ENCODE data around the gene PARD3B.

Gene PARD3B

DNA sequence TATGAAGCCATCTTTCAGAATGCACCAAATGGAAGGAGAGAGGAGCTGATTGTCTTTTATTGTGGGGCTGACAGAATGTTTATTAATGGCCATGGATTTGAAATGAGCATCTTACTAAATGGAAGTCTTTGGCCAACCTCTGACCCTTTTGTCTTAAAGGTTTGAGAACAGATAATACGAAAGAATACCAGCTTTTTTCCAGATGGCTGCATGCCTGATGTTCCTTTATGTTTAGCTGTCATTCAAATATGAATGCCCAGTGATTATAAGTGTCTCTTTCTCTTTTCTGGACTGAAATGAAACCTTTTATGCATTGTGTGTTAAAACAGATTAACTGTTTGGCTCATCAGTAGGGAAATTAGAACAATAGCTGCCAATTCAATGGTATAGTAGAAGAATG lies 46.0 kb downstream of the PARD3B start:
- no peak for DNase-seq

DNA sequence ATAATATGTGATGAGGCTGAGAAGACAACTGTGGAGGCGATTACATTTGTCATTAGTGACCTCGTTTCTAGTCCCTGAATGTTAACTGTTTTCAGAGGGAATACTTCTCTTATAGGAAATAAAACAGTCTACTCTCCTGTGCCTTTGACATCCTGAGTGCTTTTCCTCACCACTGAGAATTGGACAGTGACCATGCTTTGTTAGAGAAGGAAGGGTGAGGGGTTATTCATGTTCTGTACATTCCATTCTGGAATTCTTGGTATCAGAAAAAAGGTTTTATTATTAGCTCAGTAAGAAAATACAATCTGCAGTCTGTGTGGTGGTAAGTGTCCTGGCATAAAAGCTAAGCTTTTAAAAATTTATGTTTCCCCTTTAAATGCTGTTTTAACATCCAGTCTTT lies 58.8 kb downstream of the PARD3B start:
- no peak for DNase-seq

DNA sequence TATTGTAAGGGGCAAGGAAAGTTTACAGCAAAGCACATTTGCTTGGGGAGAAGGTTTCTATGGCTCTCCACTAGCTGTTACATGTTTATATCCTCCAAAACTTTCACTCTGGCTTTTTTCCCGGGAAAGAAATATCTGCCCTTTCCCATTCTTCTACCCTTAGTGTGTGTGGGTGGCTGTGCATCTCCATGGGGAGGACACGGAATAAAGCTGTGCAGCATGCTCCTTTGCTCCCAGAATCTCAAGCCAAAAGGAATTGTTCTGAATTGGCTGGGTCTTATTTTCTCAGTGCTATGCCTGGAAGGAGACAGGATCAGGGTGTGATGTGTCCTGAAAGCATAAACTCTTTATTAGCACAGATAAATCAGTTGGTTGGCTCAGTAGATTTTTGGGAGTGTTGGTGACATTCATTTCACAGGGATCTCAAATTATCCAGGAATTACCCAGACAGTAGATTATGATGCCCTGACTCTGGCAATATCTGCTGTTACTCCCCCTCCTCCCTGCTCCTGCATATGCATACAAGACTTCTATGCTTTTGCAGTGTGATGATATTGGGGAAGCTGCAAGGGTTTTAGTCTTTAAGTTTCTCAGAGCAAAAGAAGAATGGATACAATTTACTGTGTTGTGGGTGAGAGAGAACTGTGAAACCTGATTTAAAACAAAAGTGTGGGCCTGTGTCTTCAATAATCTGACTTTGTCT lies 63.1 kb downstream of the PARD3B start:
- no peak for DNase-seq

DNA sequence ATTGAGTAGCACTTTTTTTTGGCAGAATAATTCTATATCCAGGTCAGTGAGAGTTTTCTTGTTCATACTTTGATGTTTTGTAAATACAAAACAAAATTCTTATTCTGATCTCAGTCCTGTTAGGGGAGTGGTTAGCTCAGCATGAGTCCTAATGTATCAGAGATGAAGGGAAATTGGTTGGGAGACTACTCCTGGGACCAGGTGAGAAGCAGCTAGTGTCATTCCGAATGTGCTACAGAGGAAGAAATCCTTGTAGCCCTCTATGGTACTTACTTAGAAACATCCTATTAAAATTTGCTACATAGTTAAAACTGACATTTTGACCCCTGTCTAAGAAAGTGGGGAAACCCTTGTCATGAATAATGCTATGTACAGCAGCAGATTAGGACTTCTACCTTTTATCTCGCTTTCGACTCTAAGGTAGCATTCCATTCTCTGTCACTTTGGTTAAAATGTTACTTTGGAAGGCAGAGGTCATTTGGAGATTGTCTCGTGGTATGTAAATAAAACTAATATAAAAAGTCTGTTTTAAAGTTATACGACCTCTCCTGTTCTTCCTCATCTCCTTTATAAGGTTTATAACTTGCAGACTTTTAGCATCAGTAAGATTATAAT lies 65.8 kb downstream of the PARD3B start:
- DNase-seq, result no peak

DNA sequence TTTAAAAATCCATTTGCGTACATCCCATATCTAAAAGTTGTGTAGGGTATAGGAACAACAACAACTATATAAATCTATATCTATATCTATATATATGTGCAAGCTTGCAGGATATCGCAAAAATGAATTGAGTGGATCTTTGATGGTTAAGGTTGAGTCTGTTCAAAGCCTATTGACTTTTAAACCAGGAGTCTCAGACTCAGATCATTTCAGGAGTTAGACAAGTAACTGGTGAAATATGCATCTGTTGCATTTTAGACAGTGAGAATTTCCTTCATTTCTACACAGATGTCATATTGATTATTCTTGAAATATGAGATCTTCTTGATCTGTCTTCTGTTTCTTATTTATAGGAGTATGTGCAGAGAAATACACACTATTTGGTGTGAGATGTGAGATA lies 66.5 kb downstream of the PARD3B start:
- DNase-seq, result no peak

DNA sequence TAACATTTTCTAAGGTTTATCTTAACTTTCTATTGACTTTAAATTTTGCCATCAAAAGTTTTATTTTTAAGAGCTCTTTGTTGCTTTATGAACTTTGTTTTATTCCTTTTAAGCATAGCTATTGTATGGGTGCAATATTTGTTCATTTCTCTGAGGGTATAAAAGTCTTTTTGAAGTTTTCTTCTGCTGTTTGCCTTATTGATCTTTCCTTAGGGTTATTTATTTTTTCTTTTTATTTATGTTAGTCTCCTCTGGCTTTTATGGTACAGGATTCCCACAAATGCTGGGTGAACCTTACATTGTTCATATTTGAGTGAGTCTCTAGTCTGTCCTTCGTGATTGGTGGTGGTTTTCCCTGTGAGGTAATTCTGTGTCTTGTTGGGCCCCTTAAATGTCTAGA lies 68.4 kb downstream of the PARD3B start:
- no peak for DNase-seq

DNA sequence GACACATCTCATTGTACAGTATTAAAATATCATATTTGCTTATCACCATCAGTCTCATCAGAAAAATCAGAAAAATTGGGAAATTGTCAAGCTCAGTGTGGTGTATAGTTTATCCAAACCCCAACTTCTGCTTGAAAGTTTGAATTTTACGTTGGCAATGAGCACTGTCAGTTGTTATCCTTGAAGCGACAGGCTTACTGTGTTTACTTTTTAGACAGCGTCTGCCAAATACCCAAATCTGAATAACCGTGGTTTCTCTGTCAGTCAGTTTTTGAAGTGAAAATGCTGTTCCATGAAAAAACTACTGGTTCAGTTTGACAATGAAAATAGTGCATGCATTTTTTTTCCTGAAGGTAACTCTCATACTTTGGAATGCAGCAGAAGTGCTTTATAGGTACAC lies 70.2 kb downstream of the PARD3B start:
- DNase-seq, result no peak

DNA sequence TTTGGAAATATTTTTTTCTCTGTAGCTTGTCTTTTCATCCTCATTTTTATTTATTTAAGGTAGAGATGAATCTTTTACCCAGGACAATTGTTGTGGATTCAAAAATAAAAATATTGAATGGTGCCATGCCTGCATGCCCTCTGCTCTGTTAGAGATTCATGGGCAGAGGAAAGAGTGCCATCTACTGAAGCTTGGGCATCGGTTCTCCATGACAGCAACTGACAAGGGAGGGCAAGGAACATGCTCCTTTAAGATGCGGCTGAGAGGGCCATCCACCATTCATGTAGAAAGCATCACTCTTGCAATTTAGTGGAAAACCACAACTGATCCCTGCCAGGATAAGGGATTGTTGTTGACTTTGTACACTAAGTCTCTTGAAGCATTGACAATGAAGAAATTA lies 79.9 kb downstream of the PARD3B start:
- no peak for DNase-seq

DNA sequence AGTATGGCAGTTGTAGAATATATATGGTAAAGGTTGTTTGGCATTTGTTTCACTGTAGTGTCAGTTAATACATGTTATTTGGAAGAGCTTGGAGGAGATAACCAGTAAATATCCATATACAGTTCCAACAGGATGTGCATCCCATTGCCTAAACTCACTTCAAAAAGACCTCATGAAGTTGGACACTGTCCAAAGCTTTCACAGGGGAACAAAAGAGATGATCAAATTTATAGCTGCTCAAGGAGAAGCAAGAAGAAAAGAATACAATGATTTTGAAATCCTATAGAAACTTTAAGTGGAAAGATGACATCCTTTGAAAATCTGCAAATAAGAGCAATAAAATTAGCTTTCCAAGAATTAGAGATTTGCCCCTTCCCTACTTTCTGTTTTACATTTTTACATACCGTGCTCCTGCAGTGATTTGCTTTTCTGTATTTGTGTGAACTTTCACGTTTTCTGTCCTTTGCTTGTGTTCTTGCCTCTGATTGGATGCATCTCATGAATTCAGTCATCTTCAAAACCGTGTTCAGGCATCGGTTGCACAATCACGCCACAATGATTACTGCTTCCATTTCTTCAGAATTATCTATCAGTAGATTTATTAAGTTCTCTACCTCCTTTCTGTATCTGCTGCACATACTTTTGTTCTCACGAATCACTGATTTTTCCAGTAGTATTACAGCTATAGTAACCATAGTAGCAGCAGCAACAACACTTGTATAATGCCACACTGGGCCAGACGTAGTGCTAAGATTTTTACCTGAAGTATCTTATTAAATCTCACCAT lies 83.8 kb downstream of the PARD3B start:
- no peak for DNase-seq

DNA sequence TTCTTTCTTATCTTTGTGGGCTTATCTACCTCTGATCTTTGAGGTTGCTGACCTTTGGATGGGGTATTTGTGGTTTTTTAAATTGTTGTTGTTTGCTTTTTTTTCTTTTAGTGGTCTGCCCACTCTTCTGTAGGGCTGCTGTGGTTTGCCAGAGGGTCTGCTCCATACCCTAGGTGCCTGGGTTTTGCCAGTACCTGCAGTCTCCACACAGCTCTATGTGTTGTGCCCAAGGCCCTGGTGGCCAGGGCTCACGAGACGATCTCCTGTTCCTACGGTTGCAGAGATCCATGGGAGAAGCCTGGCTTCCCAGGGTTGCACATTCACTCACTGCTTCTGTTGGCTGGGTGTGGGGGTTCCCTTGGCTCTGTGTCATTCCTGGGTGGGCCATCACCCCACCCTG lies 87.1 kb downstream of the PARD3B start:
- no peak for DNase-seq

DNA sequence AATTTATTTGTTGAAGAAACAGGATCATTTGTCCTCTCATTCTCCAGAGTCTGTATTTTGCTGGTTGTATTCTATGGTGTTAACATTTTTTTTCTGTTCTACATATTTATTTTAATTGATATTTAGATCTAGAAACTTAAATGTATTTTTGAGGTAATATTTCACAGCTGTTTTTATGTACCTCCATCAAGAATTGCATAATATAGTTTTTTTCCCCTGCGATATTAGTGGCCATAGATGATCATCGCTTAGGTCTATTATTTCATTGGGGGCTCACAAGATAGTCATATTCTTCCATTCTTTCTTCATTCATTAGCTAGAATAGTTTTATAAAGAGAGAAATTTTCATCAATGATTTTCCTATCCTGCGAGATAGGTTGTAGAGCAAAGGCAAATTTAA lies 89.3 kb downstream of the PARD3B start:
- no peak for DNase-seq

DNA sequence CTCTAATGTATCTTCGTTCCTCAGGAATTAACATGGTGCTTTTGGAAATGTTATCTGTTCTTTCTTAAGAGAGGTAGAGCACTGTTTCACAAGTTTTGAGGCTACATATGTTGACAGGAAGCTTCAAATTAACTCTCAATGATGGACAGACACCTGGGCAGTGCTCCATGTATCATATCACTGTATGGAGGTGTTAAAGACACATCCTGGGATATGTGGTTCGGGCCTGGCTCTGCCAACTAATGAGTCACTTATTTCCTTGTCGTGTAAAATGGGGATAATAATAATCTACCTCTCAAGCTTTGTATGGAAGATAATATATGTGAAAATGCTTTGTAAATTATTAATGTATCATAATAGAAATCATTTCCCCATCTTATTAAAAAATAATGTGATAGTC lies 90.2 kb downstream of the PARD3B start:
- no peak for DNase-seq

DNA sequence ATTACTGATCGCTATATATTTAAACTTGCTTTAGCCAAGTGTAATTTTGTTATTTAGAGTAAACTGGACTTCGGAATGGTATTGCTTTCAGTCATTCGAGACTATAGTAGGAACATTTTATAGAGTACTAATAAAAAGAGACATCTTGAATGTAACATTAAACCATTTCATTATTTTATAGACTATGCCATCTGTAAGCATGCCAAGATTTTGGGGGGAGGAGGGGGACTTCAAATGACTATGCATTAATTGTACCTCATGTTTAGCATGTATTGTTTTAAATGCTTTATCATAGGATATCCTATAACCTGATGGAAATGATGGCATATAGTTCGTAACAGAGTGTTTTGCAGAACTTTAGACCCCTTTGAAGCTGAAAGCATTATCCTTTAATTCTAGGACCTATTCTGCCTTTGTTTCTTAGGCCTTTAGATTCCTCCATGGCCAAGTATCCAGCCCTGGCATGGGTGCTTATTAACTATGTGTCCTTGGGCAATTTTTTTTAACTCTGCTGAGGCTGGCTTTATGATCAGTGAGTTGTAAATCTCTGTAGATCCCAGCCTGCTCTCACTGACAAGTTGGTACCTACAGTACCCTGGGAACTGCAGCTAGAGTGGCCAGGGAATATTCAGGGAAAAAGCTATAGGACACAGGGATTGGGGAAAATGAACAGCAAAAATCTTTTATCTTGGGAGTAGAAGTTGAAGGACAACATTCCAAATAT lies 93.4 kb downstream of the PARD3B start:
- no peak for DNase-seq

DNA sequence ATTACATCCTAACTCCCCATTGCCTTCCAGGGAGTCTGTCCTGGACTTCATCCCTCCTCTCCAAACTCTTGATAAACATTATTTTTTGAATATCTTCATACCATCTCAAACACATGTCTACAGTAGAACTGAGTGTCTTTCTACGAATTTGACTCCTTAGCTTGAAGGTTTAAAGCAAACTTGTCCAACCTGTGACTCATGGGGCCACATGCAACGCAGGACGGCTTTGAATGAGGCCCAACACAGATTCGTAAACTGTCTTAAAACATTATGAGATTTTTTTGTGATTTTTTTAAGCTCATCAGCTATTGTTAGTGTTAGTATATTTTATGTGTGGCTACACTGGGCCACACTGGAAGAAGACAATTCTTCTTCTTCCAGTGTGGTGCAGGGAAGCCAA lies 98.1 kb downstream of the PARD3B start:
- no peak for DNase-seq

DNA sequence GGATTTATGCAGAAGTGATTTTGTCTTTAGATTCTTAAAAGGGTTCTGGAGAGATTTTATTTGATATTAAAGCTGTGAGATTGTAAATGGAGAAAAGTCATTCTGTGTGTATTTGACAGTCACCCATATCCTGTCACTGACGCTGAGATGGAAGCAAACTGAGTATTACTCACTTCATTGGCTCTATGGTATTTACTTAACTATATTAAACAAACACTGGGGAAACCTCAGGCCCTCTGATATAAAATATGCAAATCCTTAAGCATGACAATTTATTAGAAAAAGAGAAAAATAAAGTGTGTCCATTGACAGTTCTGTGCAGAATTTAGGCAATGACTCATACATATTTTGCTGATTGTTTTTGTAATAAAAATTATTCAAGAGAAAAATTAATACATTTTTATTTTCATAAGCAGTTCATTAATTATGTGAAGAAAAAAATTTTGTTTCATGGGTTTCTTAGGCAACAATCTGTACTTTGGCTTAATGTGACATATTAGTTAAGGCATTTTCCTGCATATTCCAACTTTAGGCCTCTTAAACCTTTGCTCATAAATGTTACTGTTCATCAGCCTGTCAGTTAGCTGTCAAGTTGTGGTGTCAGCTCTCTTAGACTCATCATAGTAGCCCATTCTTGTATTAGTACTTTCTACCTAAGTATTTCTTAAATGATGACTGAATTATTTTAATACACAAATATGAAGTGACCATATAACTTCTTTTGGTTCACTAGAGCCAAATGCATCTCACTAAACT lies 99.9 kb downstream of the PARD3B start:
- no peak for DNase-seq

DNA sequence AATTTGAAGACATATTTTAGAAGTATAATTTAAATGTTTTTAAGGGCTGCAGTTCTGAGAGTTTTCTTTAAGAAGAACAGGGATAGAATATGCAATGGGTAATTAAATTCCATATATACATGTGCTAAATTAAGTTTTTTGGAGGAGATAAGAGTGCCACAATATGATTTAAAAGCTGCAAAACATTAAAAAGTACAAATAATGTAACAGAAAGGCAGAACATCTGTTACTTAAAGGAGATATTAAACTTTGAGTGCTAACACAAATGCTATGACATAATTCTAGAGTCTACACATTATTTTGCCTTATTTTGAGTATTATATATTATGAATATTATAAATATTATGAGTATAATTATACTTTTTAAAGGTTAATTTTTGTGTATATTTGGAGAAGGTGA lies 102.4 kb downstream of the PARD3B start:
- DNase-seq, result no peak

DNA sequence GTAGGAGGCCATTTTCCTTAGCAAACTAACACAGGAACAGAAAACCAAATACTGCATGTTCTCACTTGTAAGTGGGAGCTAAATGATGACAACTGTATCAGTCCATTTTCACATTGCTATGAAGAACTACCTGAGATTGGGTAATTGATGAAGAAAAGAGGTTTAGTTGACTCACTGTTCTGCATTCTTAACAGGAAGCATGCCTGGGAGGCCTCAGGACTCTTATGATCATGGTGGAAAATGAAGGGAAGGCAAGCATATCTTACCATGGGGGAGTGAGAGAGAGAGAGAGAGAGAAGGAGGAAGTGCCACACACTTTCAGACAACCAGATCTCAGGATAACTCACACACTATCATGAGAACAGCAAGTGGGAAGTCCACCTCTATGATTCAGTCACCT lies 105.3 kb downstream of the PARD3B start:
- DNase-seq, result no peak

DNA sequence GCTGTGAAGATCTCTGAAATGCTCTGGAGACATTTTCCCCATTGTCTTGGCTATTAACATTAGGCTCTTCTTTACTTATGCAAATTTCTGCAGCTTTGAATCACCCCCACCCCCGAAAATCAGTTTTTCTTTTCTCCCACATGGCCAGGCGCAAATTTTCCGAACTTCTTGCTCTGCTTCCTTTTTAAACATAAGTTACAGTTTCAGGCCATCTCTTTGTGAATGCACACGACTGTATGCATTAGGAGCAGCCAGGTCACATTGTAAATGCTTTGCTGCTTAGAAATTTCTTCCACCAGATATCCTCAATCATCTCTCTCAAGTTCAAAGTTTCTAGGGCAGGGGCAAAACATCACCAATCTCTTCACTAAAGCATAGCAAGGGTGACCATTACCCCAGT lies 106.8 kb downstream of the PARD3B start:
- DNase-seq, result no peak

DNA sequence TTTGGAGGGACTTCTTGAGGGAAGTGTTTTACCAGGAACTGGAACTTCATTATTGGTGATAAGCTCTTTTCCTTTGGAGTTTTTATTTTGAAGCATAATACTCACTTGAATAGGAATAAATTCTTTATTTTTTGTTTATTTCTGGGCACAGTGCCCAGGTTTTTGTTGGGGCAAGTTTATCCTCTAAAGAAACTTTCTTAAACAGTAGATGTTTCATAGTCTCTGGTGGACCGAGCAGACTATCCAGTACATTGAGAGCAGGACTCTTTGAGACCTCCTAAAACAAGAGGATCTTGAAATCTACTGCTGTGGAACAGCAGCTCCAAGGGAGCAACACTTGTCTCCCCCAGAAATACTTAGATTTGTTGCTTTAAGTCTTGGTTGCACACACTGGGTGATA lies 109.4 kb downstream of the PARD3B start:
- DNase-seq, result no peak

DNA sequence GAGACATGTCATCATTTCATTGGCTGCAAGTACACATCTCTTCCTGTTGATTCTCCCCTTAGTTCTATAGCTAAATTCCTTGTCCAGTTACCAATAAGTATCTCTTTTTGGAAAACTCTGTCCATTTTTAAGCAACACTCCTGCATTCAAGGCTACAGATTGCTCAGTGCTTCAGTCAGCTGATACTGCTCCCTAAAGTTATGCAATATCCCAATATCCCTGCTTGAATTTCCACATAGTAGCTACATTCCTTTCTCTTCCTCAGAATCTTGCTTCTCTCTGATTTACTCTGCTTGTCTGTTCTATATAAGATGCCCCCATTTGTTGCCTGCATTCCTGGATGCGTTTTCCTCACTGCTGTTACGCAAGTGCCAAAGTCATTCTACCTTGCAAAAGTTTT lies 109.8 kb downstream of the PARD3B start:
- no peak for DNase-seq

DNA sequence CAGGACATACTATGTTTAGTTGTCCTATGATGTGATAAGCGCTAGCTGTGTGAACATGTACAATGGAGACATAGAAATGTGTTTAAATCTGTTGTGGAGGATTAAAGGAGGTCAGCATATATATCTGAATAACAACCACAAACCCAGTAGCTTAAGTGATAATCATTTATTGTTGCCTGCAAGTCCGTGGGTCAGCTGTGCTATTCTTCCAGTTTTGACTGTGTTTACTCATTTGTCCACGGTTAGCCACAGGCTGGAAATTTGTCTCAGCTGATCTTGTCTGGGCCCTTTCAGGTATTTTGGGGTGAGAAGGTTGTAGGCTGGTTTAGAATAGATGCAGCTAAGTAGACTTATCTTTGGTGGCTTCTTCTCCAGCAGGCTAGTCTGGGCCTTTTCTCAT lies 110.4 kb downstream of the PARD3B start:
- DNase-seq, result no peak

DNA sequence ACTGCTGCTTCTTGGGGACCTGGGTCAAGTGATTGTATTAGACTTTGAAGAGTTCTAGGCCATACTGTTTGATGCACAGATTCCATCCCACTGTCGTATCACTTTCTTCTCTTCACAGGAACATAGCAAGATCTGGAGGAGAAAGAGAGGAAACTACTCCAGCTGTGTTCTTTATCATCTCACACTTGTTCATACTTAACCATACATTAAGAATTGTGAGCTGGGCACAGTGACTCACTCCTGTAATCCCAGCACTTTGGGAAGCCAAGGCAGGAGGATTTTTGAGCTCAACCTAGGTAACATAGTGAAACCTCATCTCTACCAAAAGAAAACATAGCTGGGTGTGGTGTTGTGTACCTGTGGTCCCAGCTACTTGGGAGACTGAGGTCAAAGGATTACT lies 111.7 kb downstream of the PARD3B start:
- DNase-seq, result no peak

DNA sequence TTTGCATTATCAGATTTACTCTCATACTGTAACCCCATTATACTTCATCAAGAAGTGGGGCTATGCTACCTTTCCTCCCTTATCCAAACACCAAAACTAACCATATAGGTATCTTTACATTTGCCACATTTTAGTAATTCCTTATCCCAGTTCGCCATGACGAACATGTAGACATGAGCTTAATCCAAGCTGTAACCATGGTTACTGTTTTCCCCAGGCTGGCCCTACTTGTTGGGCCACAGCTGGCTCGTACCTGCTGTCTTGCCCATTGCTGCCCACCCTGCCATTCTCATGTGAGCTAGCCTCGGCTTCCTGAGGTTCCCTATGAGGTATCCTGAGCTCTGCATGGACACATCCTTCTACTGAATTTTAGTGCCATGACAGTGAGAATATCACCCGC lies 117.7 kb downstream of the PARD3B start:
- no peak for DNase-seq
